Measurements from ENCODE around the gene ARMC6. TPM values are rescaled to one million over a fixed set of nuclear protein-coding genes. Genes with fewer than 3 reads are reported as not detected.

The ARMC6 gene
- total and polyA plus RNA-seq, 2 of the 13 experiments (the other 11 are each of a cell fraction or from before 2014, with no cell fraction given) = 16.2 to 36.8 TPM

DNA sequence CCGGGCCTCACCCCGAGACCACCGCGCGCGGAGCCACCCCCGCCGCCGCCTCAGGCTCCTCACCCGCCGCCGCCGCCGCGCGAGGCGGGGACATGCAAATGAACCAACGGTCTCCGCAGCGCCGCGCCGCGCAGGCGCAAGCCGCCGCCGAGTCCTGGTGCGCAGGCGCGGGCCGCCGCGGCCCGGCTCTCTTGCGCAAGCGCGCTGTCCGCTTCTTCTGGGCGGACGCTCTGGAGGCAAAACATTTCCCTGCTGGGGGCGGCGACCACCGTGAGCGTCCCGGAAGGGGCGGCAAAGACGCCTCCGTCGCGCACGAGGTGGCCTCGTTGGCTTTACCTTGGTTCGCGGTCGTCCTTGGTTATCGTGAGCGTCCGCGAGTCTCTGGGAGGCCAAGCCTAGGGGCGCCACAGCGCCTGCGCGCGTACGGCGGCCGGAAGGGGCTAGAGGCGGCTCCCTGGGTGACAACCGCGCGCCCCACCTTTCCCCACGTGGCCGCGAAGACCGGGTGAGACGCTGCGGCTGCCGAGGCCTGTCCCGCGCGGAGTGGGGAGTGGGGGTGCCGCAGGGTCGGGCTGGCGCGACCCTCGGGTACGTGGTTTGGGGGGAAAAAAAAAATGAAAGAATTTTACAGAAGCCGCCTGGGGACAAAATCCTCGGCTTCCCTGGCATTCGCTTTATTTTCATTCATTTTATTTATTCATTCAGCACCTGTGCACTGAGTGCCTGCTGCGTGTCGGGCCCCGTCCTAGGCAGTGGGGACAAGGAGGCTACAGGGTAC, at the start of gene ARMC6, which contains the start of gene SUGP2 (continued):
- TF ChIP-seq, protein P1, sequence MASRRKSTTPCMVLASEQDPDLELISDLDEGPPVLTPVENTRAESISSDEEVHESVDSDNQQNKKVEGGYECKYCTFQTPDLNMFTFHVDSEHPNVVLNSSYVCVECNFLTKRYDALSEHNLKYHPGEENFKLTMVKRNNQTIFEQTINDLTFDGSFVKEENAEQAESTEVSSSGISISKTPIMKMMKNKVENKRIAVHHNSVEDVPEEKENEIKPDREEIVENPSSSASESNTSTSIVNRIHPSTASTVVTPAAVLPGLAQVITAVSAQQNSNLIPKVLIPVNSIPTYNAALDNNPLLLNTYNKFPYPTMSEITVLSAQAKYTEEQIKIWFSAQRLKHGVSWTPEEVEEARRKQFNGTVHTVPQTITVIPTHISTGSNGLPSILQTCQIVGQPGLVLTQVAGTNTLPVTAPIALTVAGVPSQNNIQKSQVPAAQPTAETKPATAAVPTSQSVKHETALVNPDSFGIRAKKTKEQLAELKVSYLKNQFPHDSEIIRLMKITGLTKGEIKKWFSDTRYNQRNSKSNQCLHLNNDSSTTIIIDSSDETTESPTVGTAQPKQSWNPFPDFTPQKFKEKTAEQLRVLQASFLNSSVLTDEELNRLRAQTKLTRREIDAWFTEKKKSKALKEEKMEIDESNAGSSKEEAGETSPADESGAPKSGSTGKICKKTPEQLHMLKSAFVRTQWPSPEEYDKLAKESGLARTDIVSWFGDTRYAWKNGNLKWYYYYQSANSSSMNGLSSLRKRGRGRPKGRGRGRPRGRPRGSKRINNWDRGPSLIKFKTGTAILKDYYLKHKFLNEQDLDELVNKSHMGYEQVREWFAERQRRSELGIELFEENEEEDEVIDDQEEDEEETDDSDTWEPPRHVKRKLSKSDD (CRISPR knock-in tag; IDR thresholded peaks at IDR 0.05; ENCODE audit: low read depth) = no peak
- TF ChIP-seq ZBTB3 (CRISPR knock-in tag; IDR thresholded peaks at IDR 0.05; ENCODE audit: borderline replicate concordance, low read depth) (0 out of 2 replicates have a peak, but pooled peaks have one; percentile 60), FOXJ3 (CRISPR knock-in tag; IDR thresholded peaks at IDR 0.05; ENCODE audit: borderline replicate concordance) (no peak), MYC (CRISPR knock-in tag; IDR thresholded peaks at IDR 0.05; ENCODE audit: borderline replicate concordance) (peak; percentile 96), CEBPG (CRISPR knock-in tag; IDR thresholded peaks at IDR 0.05) (peak; percentile 81), KMT2A (CRISPR knock-in tag; IDR thresholded peaks at IDR 0.05) (peak; percentile 29; the same call in 1 of the 2 replicates), ZNF274 (CRISPR knock-in tag; IDR thresholded peaks at IDR 0.05) (peak; percentile 98), JUNB (CRISPR knock-in tag; IDR thresholded peaks at IDR 0.05; ENCODE audit: borderline replicate concordance) (peak; percentile 72; the same call in 1 of the 2 replicates), POLR2G (IDR thresholded peaks at IDR 0.05; ENCODE audit: low read depth, low read length) (peak; percentile 72), ZNF747 (CRISPR knock-in tag; IDR thresholded peaks at IDR 0.05; ENCODE audit: borderline replicate concordance) (peak; percentile 88; the same call in 1 of the 2 replicates), ADNP (CRISPR knock-in tag; IDR thresholded peaks at IDR 0.05) (no peak), MED13 (CRISPR knock-in tag; IDR thresholded peaks at IDR 0.05) (peak; percentile 76; the same call in 1 of the 2 replicates), GABPA (IDR thresholded peaks at IDR 0.05; ENCODE audit: low read depth, low read length) (0 out of 2 replicates have a peak, but pooled peaks have one; percentile 29), GABPA (CRISPR knock-in tag; IDR thresholded peaks at IDR 0.05; ENCODE audit: low read depth) (peak; percentile 27; the same call in 1 of the 2 replicates)
- TF ChIP-seq, protein P2, sequence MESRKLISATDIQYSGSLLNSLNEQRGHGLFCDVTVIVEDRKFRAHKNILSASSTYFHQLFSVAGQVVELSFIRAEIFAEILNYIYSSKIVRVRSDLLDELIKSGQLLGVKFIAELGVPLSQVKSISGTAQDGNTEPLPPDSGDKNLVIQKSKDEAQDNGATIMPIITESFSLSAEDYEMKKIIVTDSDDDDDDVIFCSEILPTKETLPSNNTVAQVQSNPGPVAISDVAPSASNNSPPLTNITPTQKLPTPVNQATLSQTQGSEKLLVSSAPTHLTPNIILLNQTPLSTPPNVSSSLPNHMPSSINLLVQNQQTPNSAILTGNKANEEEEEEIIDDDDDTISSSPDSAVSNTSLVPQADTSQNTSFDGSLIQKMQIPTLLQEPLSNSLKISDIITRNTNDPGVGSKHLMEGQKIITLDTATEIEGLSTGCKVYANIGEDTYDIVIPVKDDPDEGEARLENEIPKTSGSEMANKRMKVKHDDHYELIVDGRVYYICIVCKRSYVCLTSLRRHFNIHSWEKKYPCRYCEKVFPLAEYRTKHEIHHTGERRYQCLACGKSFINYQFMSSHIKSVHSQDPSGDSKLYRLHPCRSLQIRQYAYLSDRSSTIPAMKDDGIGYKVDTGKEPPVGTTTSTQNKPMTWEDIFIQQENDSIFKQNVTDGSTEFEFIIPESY (CRISPR knock-in tag; IDR thresholded peaks at IDR 0.05) = 0 out of 2 replicates have a peak, but pooled peaks have one; percentile 27
- TF ChIP-seq, protein P3, sequence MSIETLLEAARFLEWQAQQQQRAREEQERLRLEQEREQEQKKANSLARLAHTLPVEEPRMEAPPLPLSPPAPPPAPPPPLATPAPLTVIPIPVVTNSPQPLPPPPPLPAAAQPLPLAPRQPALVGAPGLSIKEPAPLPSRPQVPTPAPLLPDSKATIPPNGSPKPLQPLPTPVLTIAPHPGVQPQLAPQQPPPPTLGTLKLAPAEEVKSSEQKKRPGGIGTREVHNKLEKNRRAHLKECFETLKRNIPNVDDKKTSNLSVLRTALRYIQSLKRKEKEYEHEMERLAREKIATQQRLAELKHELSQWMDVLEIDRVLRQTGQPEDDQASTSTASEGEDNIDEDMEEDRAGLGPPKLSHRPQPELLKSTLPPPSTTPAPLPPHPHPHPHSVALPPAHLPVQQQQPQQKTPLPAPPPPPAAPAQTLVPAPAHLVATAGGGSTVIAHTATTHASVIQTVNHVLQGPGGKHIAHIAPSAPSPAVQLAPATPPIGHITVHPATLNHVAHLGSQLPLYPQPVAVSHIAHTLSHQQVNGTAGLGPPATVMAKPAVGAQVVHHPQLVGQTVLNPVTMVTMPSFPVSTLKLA (IDR thresholded peaks at IDR 0.05) = peak; percentile 77
- TF ChIP-seq, protein P4, sequence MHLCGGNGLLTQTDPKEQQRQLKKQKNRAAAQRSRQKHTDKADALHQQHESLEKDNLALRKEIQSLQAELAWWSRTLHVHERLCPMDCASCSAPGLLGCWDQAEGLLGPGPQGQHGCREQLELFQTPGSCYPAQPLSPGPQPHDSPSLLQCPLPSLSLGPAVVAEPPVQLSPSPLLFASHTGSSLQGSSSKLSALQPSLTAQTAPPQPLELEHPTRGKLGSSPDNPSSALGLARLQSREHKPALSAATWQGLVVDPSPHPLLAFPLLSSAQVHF (CRISPR knock-in tag; IDR thresholded peaks at IDR 0.05) = peak; percentile 96

All from HepG2 (cell line).